SK-MEL-5 (cell line): ENCODE results near the gene CNTLN. TPM values are rescaled to one million over a fixed set of nuclear protein-coding genes. Genes with fewer than 3 reads are reported as not detected.
"Not testable (repeated sequence)": the region's sequence is repeated elsewhere in the genome, so short reads cannot be mapped to it uniquely, and the experiment has no call there.

Experiments used
- DNase-seq: peaks from one replicate; pipeline ENCODE4 v3.0.0-alpha.2; 2016; ENCODE audit warnings: low read depth, low spot score
- in situ Hi-C: cut with HindIII; loops from 2 replicates; pipeline ENCODE4 v1.10.0; 2016; ENCODE audit warnings: low sequenced_read_pairs, high pct_unique_total_duplicates, low pct_unique_long_range_greater_than_20kb
- total RNA-seq: library from RNA; depleted of rRNA; stranded (reverse); fragments of >200 nt; shearing (Covaris generic); gene quantifications from 2 replicates; pipeline ENCODE4 v1.2.3, GENCODE V29; 2014

CNTLN gene
- total RNA-seq, 1 experiment from 2014 or later, result 6.5 TPM

- no peak for DNase-seq
- in situ Hi-C loops, result no loop called here
Observed at GRCh38 chr9:17160327-17160726, 25.5 kb downstream of the CNTLN start.

- in situ Hi-C loops, result no loop called here
- no peak for DNase-seq
Observed at GRCh38 chr9:17165764-17166163, 30.9 kb downstream of the CNTLN start.

- peak; percentile 20 for DNase-seq
- in situ Hi-C loops, result no loop called here
Observed at GRCh38 chr9:17166346-17166745, 31.5 kb downstream of the CNTLN start.

GRCh38 chr9:17171309-17172094 lies 36.7 kb downstream of the CNTLN start:
- DNase-seq, result no peak
- in situ Hi-C loops, result no loop called here

- DNase-seq, in situ Hi-C loops: not testable (repeated sequence)
Observed at GRCh38 chr9:17177496-17177895, 42.7 kb downstream of the CNTLN start.

- in situ Hi-C loops, result no loop called here
- no peak for DNase-seq
Observed at GRCh38 chr9:17185481-17186029, 50.7 kb downstream of the CNTLN start.

- DNase-seq, result no peak
- in situ Hi-C loops, result no loop called here
Observed at GRCh38 chr9:17191082-17191481, 56.2 kb downstream of the CNTLN start.

GRCh38 chr9:17204611-17205152 lies 69.8 kb downstream of the CNTLN start:
- no peak for DNase-seq
- in situ Hi-C loops, result no loop called here

GRCh38 chr9:17216011-17216410 lies 81.2 kb downstream of the CNTLN start:
- in situ Hi-C loops, result no loop called here
- DNase-seq, result no peak

- in situ Hi-C loops, result no loop called here
- no peak for DNase-seq
Observed at GRCh38 chr9:17216646-17217045, 81.8 kb downstream of the CNTLN start.

- no peak for DNase-seq
- in situ Hi-C loops, result no loop called here
Observed at GRCh38 chr9:17217272-17217671, 82.4 kb downstream of the CNTLN start.

GRCh38 chr9:17219261-17219660 lies 84.4 kb downstream of the CNTLN start:
- DNase-seq, result peak; percentile 22
- in situ Hi-C loops, result no loop called here

- in situ Hi-C loops, result no loop called here
- no peak for DNase-seq
Observed at GRCh38 chr9:17222932-17223331, 88.1 kb downstream of the CNTLN start.

GRCh38 chr9:17225407-17225806 lies 90.6 kb downstream of the CNTLN start:
- no peak for DNase-seq
- in situ Hi-C loops, result no loop called here

- peak; percentile 5 for DNase-seq
- in situ Hi-C loops, result no loop called here
Observed at GRCh38 chr9:17229945-17230560, 95.2 kb downstream of the CNTLN start.

GRCh38 chr9:17230646-17231045 lies 95.8 kb downstream of the CNTLN start:
- in situ Hi-C loops, result no loop called here
- no peak for DNase-seq

GRCh38 chr9:17236147-17236546 lies 101.3 kb downstream of the CNTLN start:
- DNase-seq, result no peak
- in situ Hi-C loops, result no loop called here

- DNase-seq, result no peak
- in situ Hi-C loops, result no loop called here
Observed at GRCh38 chr9:17246770-17247169, 111.9 kb downstream of the CNTLN start.

- DNase-seq, result no peak
- in situ Hi-C loops, result no loop called here
Observed at GRCh38 chr9:17251100-17251499, 116.3 kb downstream of the CNTLN start.
